GM18867 (cell line): ENCODE data around the gene IL1R2.

Experiments
- ATAC-seq: cut with Tn5 transposase; IDR thresholded peaks from one replicate; pipeline ENCODE4 v1.9.1; 2021; ENCODE audit warnings: mild to moderate bottlenecking, moderate library complexity; ENCODE audit not compliant: unreplicated experiment

Gene IL1R2

GRCh38 chr2:102074152-102074783, 82.5 kb downstream of the IL1R2 start:
- no peak for ATAC-seq

DNA sequence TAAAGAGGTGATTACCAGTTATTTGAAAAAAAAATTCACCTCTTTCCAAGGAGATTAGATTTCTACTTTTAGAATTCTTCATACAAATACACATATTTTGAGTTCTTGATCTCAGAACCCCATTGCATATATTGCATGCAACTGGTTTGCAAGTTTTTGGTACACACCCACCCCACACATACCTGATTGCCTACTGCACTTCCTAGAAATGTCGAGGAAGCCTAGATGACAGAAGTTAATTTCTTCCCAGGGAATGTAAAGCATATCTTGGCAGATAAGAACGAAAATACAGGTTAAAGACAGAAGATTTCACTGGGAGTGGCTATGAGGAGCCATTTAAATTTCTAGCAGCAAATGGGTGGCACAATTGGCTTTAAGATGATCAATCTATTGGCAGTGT, 83.7 kb downstream of the IL1R2 start:
- ATAC-seq: no peak

DNA sequence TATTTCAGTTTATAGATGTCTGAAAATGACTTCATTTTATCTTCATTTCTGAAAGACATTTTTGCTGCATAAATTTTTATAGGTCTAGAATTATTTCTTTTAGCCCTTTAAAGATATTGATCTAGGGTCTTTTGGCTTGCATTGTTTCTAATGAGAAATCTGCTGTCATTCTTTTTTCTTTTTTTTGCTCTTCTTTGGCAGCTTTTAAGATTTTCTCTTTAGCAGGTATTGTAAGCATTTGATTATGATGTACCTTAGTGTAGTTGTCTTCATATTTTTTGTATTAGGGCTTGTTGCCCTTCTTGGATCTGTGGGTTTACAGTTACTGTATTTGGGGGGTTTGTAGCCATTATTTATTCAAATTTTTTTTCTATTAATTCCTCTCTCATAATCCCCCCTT, 84.8 kb downstream of the IL1R2 start:
- ATAC-seq: no peak
